GM18508 (cell line): Measurements from ENCODE around the gene HES3.

Experiments
- ATAC-seq: cut with Tn5 transposase; IDR thresholded peaks from one replicate; pipeline ENCODE4 v1.9.1; 2021; ENCODE audit warnings: moderate number of reproducible peaks; ENCODE audit not compliant: insufficient read depth, unreplicated experiment

The HES3 gene

DNA sequence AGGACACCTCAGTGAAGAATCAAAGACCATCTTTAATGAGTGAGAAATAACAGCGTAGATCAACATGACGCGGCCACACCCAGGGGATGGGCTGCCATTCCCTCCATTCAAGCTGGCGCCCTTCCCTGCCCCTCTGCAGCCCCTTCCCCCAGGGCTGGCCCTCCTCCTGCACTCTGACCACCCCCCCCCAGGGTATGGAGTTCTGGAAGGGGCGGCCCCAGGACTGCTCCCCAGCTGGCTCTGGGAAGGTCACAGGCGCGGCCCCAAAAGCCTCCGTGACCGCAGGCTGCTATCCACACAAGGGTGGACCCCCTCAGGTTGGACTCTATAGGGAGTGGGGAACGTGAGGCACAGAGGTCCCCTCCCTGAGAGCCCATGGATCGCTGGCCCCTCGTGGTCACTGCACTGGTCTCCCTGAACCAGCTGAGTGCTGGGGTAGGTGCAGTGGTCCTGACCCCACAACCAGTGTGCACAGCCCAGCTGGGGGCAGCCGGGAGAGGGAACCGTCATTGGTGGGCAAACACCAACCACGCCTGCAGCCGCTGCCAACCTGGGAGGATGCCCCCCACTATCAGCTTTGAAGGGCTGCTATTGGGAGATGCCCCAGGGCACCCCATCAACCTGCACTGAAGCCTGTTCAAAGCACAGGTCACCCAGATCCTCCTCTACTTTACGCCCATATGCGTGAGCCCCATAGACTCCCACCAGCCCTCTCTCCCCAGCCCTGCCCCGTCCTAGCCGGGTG is 33.0 kb downstream of the HES3 start:
- no peak for ATAC-seq

DNA sequence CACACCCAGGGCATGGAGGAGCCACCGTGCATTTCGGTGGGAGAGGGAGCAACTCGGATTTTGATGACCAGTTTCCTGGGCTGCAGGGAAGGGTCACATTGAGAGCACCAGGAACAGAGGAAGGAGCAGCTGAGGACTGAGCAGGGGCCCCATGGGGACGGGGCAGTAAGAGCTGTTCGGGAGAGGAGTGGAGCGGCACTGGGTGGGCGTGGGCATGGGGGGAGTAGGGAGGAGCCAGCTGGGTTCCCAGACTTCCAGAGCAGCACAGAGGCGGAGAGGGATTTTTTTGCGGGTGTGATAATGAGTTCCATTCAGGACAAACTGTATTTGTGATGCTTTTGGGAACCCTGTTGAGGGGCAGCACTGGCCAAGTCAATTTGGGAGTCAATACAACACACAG is 34.3 kb downstream of the HES3 start:
- ATAC-seq = no peak

DNA sequence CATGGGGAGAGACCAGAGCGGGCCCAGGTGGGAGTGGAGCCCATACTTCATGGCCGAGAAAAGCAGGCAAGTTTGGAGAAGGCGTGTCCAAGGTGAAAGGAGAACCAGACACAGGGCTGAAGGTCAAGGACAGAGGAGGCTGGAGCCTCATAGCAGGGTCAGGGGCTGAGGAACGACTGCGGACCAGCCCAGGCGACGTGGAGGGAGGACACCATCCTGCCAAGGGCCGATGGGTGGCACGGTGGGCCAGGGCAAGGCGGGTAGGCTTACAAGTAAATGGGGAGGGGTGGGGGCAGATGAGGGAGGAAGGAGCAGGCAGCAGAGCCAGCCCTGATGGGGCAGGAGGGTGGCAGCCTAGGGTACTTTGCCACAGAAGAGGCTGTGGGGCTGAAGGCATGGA is 35.1 kb downstream of the HES3 start:
- no peak for ATAC-seq

DNA sequence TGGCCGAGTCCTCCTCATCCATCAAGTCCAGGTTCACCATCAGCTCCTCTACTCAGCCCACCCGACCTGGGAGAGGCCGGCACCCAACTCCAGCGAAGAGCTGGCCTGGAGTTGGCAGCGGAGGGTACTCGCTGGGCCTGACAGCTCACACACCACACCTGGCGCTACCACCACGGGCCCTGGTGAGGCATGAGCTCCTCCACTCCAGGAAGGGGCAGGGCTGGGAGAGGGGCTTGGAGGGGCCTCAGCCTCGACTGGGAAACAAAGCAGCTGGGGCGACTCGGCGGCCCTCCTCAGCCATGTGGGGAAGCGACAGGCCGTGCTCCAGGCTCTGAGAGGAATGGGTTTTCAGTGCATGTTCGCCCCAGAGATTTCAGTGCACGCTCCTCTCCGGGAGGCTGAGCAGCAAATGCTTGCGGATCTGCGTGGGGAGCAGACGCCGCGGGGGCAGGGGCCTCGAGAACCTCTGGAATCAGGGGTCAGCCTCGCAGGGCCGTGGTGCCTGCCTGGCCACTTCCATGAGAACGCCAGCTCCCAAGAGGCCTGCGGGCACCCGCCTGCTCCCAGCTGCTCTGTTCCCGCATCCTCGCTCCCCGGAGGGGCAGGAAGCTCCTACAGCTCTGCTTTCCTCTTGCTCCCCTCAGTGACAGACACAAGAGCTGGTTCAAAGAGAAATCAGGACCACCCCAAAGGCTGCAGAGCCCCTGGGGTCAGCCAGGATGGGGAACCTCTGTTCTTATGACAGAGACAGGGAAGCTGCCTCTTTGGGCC is 35.8 kb downstream of the HES3 start:
- no peak for ATAC-seq

DNA sequence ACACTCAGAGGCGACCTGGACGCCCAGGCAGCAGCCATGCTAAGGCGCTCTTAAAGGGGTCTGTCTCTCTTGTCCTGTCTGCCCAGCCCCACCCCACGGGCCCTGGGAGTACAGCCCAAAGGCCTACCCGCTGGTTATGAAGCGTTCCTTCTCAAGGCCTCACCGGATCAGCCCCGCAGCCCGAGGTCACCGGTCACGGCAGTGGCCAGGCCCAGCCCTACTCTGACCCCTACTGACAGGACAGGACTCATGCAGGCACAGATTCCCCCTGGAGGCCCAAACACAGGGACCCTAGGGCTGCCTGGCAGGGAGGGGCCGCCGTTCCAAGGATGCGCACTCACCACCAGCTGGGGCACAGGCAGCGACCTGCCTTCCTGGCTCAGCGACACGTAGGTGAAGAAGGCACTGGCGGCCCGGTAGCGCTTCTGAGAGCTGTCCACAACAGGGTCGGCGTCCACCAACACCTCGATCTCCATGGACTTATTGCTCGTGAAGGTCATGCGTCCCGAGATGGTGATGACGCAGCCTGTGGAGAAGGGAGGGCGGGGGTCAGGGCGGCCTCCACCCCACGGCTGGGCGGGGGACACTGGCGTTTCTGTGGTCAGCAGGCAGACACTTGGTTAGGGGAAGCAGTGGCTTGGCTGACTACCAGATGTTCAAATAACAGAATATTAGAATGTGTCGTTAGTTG is 36.9 kb downstream of the HES3 start:
- ATAC-seq = no peak

DNA sequence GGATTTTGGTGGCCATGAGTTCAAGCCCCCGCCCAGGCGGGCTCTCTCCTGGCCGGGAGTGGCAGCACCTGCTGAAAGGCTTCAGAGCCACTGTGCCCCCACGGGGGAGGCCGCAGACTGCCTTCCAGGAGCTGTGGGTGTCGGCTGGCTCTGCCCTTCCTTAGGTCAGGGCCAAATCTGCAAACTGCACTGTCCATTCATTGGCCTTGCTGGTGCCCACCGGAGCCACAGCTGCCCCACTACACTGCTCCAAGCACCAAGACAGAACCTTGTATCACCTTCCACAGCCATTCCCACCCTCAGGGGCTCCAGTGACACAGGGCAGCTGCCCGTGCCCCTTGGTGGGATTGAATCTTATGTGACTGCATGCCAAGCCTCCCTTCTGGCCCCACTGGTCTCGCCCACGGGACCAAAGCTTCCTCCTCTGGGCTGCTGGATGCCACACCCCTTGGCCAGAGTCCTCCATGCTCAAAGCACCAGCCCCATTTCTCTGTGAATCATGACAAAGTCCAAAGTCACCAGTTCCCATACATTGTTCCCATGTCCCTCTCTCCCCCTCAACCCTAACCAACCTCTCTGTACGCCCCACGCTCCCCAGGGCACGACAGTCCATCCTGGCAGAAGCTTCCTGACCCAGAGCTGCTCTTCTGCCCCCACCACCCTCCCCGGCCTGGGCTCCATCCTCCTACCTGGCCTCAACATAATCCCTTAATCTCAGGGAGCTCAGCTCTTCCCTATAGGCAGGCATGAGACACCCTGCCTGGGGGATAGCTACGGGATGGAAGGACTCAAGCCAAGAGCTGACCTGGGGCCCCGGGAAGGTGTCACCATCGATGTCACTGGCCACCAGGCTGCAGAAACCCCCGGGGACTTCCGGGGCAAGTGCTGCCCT is 37.8 kb downstream of the HES3 start:
- ATAC-seq = no peak

DNA sequence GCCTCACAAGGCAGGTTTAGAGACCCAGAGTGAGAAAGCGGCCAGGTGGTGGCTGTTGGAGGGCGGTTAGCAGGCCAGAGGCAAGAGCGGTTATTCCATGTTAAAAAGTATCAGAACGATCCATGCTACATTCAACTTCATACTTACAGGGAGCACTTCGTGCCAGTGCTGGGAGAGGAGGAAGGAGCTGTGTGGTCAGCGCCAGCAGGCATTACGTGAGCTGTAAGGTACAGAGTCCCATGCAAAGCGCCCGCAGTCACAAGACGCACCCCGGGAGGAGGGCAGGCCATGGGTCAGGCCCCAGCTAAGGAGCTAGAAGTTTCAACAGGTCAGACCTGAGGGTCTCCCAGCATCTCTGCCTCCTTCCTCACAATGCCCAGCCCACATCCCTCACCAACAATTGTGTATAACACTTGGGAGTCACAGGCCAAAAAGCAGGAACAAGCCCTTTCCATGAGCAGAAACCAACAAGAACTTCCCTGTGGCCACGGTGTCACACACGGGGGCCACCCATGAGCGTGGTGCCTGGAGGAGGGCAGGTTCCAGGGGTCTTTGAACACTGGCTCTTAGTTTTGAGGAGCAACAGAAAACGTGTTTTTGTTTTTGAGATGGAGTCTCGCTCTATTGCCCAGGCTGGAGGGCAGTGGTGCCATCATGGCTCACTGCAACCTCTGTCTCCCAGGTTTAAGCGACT is 38.7 kb downstream of the HES3 start:
- no peak for ATAC-seq

DNA sequence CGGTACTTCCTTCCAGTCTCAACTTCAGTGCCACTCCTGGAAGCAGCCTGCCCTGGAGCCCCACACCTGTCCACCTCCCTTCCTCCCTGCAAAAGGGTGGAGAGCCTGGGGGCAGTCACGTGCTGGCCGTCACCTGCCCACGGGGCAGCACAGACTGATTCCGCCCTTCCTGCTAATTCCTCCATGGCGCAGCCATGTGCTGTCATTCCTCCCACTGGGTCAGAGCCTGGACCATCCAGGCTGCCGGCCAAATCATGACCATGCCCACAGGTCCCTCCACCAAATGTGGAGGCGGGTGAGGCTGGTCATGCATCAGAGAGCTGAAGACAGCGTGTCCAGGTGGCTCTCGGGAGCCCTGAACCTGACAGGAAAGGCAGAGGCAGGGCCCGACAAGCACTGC is 41.4 kb downstream of the HES3 start:
- ATAC-seq = no peak

DNA sequence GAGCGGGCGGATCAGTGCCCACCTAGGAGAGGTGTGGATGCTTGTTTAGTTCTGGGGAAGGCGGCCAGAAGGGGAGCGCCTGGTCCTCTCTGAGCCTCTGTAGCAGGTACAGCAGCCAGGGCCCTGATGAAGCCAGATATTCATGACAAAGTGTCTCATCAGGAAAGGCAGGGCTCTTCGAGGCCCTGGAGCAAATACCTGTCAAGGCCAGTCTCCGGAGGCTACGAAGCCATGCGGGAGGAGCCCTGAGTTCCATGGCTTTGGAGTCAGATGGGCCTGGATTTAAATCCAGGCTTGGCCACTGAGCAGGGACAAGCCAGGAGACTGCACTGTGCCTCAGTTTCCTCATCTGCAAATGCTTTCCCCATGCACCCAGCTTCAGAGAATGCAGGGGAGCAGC is 42.3 kb downstream of the HES3 start:
- ATAC-seq = no peak

DNA sequence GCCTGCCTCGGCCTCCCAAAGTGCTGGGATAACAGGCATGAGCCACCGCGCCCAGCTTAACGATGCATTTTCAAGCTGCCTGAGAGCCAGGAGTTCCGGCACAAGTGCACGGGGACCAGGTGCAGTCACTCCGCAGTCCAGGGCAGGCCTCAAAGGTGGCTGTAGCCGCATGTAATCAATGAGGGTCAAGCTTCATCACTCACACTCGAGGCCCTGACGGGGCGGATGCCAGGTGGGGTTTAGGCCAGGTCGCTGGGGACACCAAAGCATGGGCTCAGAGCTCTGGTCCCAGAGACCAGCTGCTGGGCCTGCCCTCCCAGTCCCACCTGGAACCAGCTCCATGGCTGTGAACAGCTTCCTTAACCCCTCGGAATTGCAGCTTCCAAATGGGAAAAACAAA is 43.0 kb downstream of the HES3 start:
- ATAC-seq = no peak

DNA sequence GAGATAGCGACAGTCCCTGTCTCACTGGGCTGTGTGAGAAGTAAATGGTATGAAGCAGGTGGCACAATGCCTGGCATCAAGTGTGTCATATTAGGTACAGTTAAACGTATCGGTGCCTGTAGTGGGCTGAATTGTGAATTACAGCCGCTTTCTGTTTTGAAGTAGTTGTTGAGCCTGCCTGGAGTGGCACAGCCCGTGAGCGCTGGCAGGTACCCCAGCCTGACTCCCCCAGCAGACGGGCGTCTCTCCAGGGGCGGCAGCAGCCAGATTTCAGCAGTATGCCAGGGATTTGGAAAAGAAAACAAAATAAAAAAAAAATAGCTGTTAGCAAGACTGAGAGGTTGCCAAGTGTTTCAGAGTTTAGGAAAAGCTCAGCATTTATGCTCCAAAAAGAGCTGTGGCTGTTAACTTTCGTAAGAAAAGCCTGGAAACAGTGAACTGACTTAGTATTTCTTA is 43.5 kb downstream of the HES3 start:
- ATAC-seq = no peak

DNA sequence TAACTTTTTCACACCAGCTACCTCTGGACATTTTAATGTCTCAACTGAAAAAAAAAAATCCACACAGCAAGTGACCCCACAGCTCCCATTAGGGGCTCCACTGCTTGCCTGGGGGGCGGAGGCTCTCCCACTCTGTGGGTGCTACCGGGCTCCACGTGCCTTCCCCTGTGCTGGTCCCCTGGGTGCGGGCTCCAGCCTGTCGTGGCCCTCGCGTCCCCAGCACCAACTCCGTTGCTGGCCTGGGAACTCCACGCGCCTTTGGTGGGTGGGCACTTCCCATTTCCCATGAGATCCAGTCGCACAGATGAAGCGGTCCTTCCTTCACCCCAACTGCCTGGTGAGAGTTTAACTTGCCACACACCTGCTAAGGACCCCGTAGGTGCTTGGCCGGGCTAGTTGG is 44.0 kb downstream of the HES3 start:
- no peak for ATAC-seq

DNA sequence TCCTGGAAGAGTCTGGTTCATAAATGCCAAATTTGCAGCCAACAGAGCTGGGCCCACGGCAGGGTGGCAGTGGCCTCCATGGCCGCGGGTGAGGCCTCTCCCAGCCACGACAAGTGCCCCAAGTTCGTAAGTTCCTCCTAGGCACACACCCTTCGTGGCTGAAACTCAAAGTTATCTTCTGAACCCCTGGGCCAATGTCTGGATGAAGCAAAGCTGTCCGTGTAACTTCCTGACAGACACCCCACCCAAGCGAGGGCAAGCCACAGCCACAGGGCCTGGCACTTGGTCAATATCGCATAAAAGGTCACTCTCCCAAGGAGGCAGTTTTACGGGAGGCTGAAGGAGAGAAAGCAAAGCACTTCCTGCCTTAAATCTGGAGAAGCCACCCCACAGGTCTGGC is 44.7 kb downstream of the HES3 start:
- ATAC-seq = no peak

DNA sequence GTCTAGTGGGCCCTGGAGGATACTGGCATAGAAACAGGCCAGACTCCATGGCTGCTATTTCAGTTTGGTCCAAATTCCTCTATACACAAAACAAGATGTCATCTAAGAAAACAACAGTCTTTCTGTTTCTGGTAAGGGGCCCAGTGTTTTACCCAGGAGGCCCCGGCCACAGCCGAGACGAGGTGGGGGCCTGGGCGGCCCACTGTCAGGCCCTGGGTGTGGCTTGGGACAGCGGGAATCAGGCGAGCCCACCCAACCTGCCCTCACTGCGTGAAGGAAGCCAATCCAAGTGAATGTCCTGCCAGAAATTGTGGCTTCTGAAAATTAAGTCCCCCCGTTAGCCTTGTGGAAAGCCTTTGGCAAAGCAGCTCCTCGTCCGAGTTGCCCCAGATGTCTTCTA is 48.1 kb downstream of the HES3 start:
- no peak for ATAC-seq

DNA sequence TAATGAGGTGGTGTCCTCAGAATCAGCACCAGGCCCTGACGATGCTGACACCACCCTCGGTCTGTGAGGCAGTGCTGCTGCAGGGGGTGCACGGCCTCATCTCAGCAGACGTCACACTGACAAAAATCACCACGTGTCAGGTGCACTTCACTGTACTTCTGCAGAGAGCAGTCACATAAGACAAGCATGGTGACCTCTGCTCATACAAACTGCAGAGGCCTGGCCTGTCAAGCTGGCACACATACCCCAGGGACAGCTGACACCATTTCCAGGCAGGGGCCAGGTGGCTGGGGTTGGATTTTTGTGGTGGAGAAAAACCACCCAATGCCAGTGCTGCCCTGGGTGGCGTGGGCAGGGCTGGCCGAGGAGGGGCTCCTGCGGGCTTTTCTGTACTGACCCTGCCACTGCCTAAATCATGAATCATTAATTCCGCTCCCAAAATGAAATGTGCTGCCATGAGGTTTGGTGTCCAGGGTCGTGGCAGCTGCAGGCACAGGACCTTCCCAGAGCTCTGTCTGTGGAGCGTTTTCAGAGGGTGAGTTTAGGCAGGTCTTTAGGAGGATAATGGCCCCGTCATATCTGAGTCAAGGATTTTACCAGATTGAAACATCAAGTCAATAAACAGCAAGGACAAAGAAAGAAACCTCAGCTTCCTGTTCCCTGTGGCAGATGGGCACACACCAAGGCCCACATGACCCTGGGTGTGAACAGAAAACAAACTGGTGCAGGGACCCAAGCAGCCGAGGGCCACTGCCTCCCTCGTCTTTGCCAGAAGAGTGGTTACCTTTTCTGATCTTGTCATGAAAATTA is 50.3 kb downstream of the HES3 start:
- ATAC-seq = no peak

DNA sequence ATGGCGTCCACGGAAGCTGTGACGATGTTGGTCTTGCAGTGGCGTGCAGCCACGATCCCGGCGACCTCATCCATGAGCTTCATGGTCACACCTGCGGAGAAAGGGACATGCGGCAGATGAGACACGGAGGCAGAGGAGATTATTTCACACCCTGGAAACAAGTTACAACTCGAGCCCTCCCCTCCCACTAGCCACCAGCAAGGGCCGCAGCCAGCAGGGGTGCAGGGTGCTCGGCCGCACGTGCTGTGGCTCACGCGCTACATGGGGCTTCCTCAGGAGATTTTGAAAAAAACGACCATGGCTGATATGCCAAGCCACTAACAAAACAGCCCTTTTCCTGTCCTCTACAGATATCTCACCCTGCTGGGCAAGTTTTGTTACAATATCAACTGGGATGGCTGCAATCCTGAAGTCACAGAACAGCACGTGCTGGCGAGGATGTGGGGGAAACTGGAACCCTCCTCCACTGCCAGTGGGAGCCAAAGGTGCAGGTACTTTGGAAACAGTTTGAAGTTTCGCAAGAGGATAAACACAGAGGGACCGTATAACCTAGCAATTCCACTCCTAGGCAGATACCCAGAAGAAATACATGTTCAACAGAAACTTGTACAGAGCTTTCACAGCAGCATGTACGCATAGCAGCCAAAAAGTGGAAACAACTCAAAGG is 51.0 kb downstream of the HES3 start:
- no peak for ATAC-seq
